Measurements from ENCODE around the gene TMEM126A.

TMEM126A gene

GRCh38 chr11:85695546-85695945, 47.8 kb downstream of the TMEM126A start:
- no peak for DNase-seq (ENCODE audit: low read depth)

GRCh38 chr11:85697747-85698146, 50.0 kb downstream of the TMEM126A start:
- DNase-seq (ENCODE audit: low read depth), result no peak

GRCh38 chr11:85698195-85698594, 50.4 kb downstream of the TMEM126A start:
- no peak for DNase-seq (ENCODE audit: low read depth)

- DNase-seq (ENCODE audit: low read depth), result no peak
These were observed 52.4 kb downstream of the TMEM126A start for GRCh38 chr11:85699957-85700741.

GRCh38 chr11:85704967-85705366, 57.2 kb downstream of the TMEM126A start:
- no peak for DNase-seq (ENCODE audit: low read depth)

GRCh38 chr11:85705800-85706199, 58.0 kb downstream of the TMEM126A start:
- DNase-seq (ENCODE audit: low read depth), result no peak
